Superior temporal gyrus (tissue), 1 donor: Measurements from ENCODE around the gene CD46.

Experiments
- DNase-seq: peaks from one replicate; pipeline ENCODE4 v3.0.0-alpha.2; 2016; ENCODE audit errors: extremely low spot score

Gene CD46

DNA sequence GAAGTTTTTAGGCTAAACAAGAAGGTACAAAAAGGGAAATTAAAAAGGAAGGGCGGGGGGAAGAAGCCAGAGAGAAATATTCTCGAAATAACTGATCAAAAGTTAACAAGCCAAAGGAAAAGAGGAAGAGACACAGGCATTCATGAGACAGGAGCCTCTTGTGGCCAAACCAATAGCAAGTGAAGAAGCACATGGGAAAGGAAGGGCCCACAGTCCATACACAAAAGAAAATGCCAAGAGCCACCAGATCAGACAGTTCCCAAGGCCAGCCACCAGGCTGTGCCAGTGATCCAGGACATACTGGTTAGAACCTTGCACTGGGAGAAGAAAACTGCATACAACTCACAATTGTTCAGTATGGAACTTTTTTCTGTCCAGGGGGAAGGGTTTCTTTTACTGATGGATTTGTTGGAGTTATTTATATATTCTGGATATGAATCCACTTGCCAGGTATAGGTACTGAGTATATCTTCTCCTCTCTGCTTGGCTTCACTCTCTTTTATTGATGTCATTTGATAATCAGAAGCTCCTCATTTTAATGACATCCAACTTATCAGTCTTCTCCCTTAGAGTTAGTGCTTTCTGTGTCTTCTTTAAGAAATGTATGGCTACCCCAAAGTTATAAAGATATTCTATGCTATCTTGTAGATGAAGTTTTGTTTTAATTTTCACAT is 76.8 kb downstream of the CD46 start:
- peak; percentile 91 for DNase-seq

GRCh38 chr1:207829576-207829975 is 77.7 kb downstream of the CD46 start:
- no peak for DNase-seq

DNA sequence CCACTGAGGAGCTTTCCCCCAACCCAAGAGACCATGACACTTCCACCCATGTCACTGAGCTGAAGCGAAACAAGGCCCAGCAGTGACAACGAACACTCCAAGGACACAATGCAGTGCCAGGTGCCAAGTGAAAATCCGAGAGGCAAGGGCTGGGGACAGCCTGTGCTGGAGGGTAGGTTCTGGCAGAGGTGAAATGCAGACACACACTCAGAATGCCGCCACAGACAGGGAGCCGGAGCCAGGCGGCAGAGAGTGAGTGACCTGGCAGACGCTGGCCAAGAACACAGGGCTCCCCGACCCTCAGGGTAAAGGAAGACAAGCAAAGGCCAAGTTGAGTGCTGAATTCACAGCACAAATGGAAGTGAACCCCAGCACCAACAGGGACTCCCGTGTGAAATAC is 78.9 kb downstream of the CD46 start:
- no peak for DNase-seq

GRCh38 chr1:207831517-207832327 is 79.9 kb downstream of the CD46 start:
- no peak for DNase-seq

DNA sequence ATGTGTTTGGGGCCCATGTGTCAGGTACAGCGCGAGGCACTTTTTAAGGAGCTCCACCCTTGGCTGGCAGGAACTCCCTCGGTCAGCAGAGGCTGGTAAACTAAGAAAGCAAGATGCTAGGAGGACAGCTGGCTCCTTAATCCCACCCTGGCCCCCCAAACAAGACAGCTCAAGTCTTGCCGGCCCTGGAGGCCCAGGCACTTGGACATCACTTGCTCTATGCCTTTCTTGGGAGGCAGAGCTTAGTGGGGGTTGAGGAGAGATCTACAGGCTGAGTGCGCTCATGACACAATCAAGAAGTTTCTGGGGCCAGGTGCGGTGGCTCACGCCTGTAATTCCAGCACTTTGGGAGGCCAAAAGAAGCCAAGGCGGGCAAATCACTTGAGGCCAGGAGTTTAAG is 80.9 kb downstream of the CD46 start:
- DNase-seq: no peak

GRCh38 chr1:207833381-207833780 is 81.5 kb downstream of the CD46 start:
- no peak for DNase-seq

- no peak for DNase-seq
These were observed 82.3 kb downstream of the CD46 start for GRCh38 chr1:207833956-207834660.

- DNase-seq: peak; percentile 56
These were observed 84.1 kb downstream of the CD46 start for GRCh38 chr1:207835958-207836357.

GRCh38 chr1:207836591-207837347 is 84.9 kb downstream of the CD46 start:
- DNase-seq: no peak

DNA sequence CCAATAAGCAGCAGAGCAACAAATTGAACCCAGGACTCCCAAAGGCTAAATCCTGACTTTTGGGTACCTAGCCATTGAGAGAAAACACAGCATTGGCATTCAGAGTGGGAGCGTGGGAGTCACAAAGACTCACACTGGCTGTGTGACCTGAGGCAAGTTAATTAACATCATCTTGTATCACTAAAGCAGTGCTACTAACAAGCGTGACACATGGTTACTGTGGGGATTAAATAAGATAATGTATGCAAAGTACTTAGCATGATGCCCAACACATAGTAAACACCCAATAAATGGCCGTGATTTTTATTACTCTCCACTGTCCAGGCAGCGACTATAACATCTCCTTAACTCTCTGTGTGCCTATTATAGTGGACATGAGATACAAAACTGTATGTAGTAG is 85.8 kb downstream of the CD46 start:
- DNase-seq: no peak

GRCh38 chr1:207838156-207839082 is 86.6 kb downstream of the CD46 start:
- peak; percentile 76 for DNase-seq

DNA sequence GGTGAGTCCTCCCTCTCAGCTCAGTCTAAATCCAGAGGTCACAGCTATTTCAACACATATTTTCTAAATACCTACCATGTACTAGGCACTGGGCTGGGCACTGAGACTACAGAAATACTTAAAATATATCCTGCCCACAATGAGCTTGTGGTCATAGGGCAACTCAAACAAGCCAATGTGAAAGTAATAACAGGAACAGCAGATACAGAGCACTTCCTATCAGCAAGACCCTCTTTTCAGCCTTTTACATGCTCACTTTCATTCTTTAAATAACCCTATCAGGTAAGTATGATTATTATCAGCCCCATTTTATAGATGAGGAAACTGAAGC is 87.2 kb downstream of the CD46 start:
- no peak for DNase-seq

- no peak for DNase-seq
These were observed 88.5 kb downstream of the CD46 start for GRCh38 chr1:207840380-207840779.

GRCh38 chr1:207841293-207841692 is 89.4 kb downstream of the CD46 start:
- no peak for DNase-seq

DNA sequence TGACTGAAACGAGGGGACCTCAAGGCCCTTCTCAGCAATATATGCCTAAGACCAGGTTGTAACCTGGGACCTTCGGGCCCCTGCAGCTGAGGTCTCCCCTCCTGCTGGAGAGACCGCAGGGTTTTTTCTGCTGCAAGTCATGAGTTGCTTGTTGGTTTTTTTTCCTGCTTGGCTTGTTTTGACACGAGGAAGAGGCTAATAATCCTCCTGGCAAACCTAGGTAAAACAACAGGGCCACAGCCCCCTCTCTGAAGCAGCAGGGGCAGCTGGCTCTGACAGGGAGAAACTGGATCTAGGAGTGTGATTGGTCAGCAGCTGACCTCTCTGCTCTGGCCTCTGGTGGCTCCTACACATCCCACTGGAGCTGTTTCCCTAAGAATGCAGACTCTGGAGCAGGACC is 90.0 kb downstream of the CD46 start:
- no peak for DNase-seq

- no peak for DNase-seq
These were observed 90.7 kb downstream of the CD46 start for GRCh38 chr1:207842506-207842905.

GRCh38 chr1:207844371-207844770 is 92.5 kb downstream of the CD46 start:
- DNase-seq: no peak
